Smooth muscle cell (in vitro differentiated cells): ENCODE results near the gene MTHFD1L. TPM values are rescaled to one million over a fixed set of nuclear protein-coding genes. Genes with fewer than 3 reads are reported as not detected.

Experiments
- DNase-seq: peaks from one replicate; lab custom pipeline; 2025; ENCODE audit not compliant: unreplicated experiment; lab: John Stamatoyannopoulos, UW
- H2AFZ ChIP-seq: fragments of 200-600 bp; sonication (generic); 2 replicates; pipeline ENCODE4 v1.6.0; 2016; ENCODE audit warnings: antibody characterized with exemption, low read depth, mild to moderate bottlenecking
- H3F3A ChIP-seq: fragments of 200-600 bp; sonication (generic); 2 replicates; pipeline ENCODE4 v1.6.0; 2017; ENCODE audit warnings: antibody characterized with exemption, low read depth
- H3K27ac ChIP-seq: fragments of 200-600 bp; sonication (generic); 2 replicates; pipeline ENCODE4 v1.5.1; 2016; ENCODE audit warnings: low read depth, mild to moderate bottlenecking
- H3K27me3 ChIP-seq: fragments of 200-600 bp; sonication (generic); 2 replicates; pipeline ENCODE4 v1.6.1; 2016; ENCODE audit warnings: low read depth, mild to moderate bottlenecking
- H3K36me3 ChIP-seq: fragments of 200-600 bp; sonication (generic); 2 replicates; pipeline ENCODE4 v1.5.1; 2016; ENCODE audit warnings: low read depth
- H3K4me1 ChIP-seq: fragments of 200-600 bp; sonication (generic); 2 replicates; pipeline ENCODE4 v1.5.1; 2016; ENCODE audit warnings: low read depth
- H3K4me2 ChIP-seq: fragments of 200-600 bp; sonication (generic); 2 replicates; pipeline ENCODE4 v1.6.0; 2016; ENCODE audit warnings: mild to moderate bottlenecking
- H3K4me3 ChIP-seq: fragments of 200-600 bp; sonication (generic); 2 replicates; pipeline ENCODE4 v1.5.1; 2016; ENCODE audit warnings: mild to moderate bottlenecking
- H3K79me2 ChIP-seq: fragments of 200-600 bp; sonication (generic); 2 replicates; pipeline ENCODE4 v1.6.0; 2016; ENCODE audit warnings: low read depth, mild to moderate bottlenecking
- H3K9ac ChIP-seq: fragments of 200-600 bp; sonication (generic); 2 replicates; pipeline ENCODE4 v1.6.0; 2016; ENCODE audit warnings: low read depth
- H3K9me3 ChIP-seq: fragments of 200-600 bp; sonication (generic); replicated peaks from 2 replicates; pipeline ENCODE4 v1.5.1; 2016; ENCODE audit warnings: low read depth
- H4K20me1 ChIP-seq: fragments of 200-600 bp; sonication (generic); 2 replicates; pipeline ENCODE4 v1.6.0; 2016; ENCODE audit warnings: low read depth
- CTCF ChIP-seq: fragments of 200-600 bp; sonication (generic); IDR thresholded peaks from 2 replicates; pipeline ENCODE4 v1.5.1; 2017; ENCODE audit warnings: borderline replicate concordance, mild to moderate bottlenecking, antibody characterized with exemption; ENCODE audit not compliant: insufficient read depth, poor library complexity, severe bottlenecking
- WGBS: methylation state at CpG from one replicate; pipeline ENCODE4 v1.1.7; 2016; ENCODE audit warnings: low lambda C conversion rate; 5-methylcytosine and 5-hydroxymethylcytosine counted together
- polyA plus RNA-seq: library from polyadenylated mRNA; unstranded; fragments of >200 nt; fragmentation: Nextera tagmentation; extraction: Ambion mirVana; gene quantifications from 2 replicates; pipeline ENCODE4 v1.2.1, GENCODE V29; 2016
- total RNA-seq: library from RNA; depleted of rRNA; stranded (reverse); fragments of >200 nt; gene quantifications from 2 replicates; pipeline ENCODE4 v1.2.3, GENCODE V29; 2014

Gene MTHFD1L
- total and polyA plus RNA-seq, 2 experiments from 2014 or later, result 35.9 to 46.2 TPM

- no peak for DNase-seq
- Histone ChIP-seq H3K79me2 (no peaks in the 10 kb centered on the region), H3K36me3 (peaks cover 13% of the 10 kb centered on the region), H3K27me3 (no peaks in the 10 kb centered on the region), H3K4me1 (no peaks in the 10 kb centered on the region), H3K9ac (no peak overlapping the region), H3K4me3 (no peak overlapping the region), H3K9me3 (no peaks in the 10 kb centered on the region), H3F3A (no peaks in the 10 kb centered on the region), H3K4me2 (no peak overlapping the region), H3K27ac (no peak overlapping the region), H2AFZ (no peak overlapping the region), H4K20me1 (peaks cover 11% of the 10 kb centered on the region)
- no peak for TF ChIP-seq CTCF
- 97% methylated on average over 6 of the region's 6 CpGs for WGBS
Observed at GRCh38 chr6:150914372-150914771, 48.9 kb downstream of the MTHFD1L start.

GRCh38 chr6:150915131-150915879 is 49.8 kb downstream of the MTHFD1L start:
- H3K4me3 ChIP-seq, result no peak overlapping the region

GRCh38 chr6:150915880-150916265 is 50.4 kb downstream of the MTHFD1L start:
- Histone ChIP-seq H3K79me2 (no peaks in the 10 kb centered on the region), H3K36me3 (peaks cover 13% of the 10 kb centered on the region), H3K9ac (no peak overlapping the region), H3F3A (no peaks in the 10 kb centered on the region), H3K4me2 (no peak overlapping the region), H4K20me1 (peaks cover 11% of the 10 kb centered on the region), H3K9me3 (no peaks in the 10 kb centered on the region), H2AFZ (no peak overlapping the region), H3K4me1 (no peaks in the 10 kb centered on the region), H3K27me3 (no peaks in the 10 kb centered on the region), H3K4me3 (no peak overlapping the region), H3K27ac (no peak overlapping the region)
- DNase-seq, result no peak
- TF ChIP-seq CTCF, result no peak
- 95% methylated on average over 7 of the region's 7 CpGs for WGBS

More at GRCh38 chr6:150915131-150915879, 49.8 kb downstream of the MTHFD1L start:
- H4K20me1 ChIP-seq, result peaks cover 11% of the 10 kb centered on the region
- H3K4me1 ChIP-seq, result no peaks in the 10 kb centered on the region
- H3K9ac ChIP-seq, result no peak overlapping the region
- no peak for DNase-seq
- no peaks in the 10 kb centered on the region for H3K27me3 ChIP-seq
- no peak overlapping the region for H3K4me2 ChIP-seq
- no peaks in the 10 kb centered on the region for H3F3A ChIP-seq
- TF ChIP-seq CTCF, result no peak
- peaks cover 13% of the 10 kb centered on the region for H3K36me3 ChIP-seq
- H3K79me2 ChIP-seq, result no peaks in the 10 kb centered on the region
- over 99% methylated on average over 6 of the region's 6 CpGs for WGBS
- no peak overlapping the region for H2AFZ ChIP-seq
- H3K9me3 ChIP-seq, result no peaks in the 10 kb centered on the region
- H3K27ac ChIP-seq, result no peak overlapping the region

GRCh38 chr6:150919938-150920337 is 54.4 kb downstream of the MTHFD1L start:
- peaks cover 5% of the 10 kb centered on the region for H3K36me3 ChIP-seq
- no peaks in the 10 kb centered on the region for H3K79me2 ChIP-seq
- H4K20me1 ChIP-seq, result peaks cover 17% of the 10 kb centered on the region
- H3K4me1 ChIP-seq, result no peaks in the 10 kb centered on the region
- TF ChIP-seq CTCF, result no peak
- H3K9me3 ChIP-seq, result no peaks in the 10 kb centered on the region
- no peak overlapping the region for H3K4me3 ChIP-seq
- no peak for DNase-seq
- no peaks in the 10 kb centered on the region for H3K27me3 ChIP-seq
- no peak overlapping the region for H3K9ac ChIP-seq
- no peaks in the 10 kb centered on the region for H3F3A ChIP-seq
- H3K27ac ChIP-seq, result no peak overlapping the region
- WGBS, result 96% methylated on average over 2 of the region's 2 CpGs
- no peak overlapping the region for H3K4me2 ChIP-seq
- no peak overlapping the region for H2AFZ ChIP-seq
